Fibroblast of skin of scalp (primary cell): Measurements from ENCODE around the gene ERVH48-1.
"Not testable (repeated sequence)": the region's sequence is repeated elsewhere in the genome, so short reads cannot be mapped to it uniquely, and the experiment has no call there.

Source experiments
- DNase-seq: peaks from one replicate; pipeline ENCODE4 v3.0.0-alpha.2; 2013

The ERVH48-1 gene

GRCh38 chr21:42903817-42904216 is 21.6 kb downstream of the ERVH48-1 start:
- no peak for DNase-seq

DNA sequence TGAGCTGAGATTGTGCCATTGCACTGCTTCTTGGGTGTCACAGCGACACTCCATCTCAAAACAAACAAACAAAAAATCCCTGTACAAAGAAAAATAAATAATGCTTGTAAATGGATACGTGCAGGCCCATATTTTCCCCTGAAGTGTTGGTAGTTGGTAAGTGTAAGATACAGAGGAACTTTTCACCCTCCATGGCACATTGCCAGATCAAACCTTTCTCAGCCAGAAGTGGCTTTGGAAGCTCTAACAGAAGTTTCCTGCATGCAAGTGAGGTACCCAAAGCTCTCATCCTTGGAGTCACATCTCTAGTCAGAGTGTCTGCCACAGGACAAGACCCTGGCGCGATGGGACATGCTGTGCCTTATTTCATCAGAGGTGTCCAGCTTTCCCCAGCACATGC is 25.0 kb downstream of the ERVH48-1 start:
- no peak for DNase-seq

- DNase-seq, result peak; percentile 98
Measured at GRCh38 chr21:42892931-42893755, 32.3 kb downstream of the ERVH48-1 start, which contains the start of gene NDUFV3. Gene NDUFV3, plus strand, starts transcription at chr21:42893309. Its CDS starts 25 bp downstream, at chr21:42893334.

DNA sequence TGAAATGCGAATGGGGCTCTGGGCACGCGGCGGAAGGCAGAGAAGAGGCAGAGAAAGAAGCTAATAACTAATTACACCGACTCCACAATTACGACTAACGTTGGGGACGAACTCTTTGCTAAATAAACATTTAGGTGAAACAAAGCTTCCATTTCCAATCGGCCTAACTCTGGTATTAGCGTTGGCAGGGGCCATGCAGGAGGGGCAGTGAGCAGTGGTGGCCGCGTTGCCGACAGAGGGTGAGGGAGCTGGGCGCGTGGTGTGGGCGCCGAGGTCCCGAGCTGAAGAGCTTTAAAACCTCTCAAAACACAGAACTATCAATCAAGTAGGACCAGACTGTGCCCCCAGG is 32.9 kb downstream of the ERVH48-1 start:
- no peak for DNase-seq

DNA sequence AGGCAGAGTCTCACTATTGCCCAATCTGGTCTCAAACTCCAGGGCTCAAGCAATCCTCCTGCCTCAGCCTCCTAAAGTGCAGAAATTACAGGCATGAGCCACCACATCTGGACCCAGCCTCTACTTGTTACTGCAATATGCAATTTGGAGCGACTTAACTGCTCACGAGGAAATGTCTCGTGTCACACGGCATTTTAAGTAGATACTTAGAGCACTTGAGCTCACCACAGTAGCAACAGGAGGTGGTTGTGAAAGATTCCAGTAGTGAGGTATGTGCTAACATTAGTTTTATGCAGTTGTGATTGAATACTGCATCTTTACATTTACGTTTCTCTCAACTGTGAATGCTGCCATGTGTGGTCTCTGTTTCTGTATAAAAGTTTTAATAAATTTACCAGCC is 38.1 kb downstream of the ERVH48-1 start:
- DNase-seq, result no peak

DNA sequence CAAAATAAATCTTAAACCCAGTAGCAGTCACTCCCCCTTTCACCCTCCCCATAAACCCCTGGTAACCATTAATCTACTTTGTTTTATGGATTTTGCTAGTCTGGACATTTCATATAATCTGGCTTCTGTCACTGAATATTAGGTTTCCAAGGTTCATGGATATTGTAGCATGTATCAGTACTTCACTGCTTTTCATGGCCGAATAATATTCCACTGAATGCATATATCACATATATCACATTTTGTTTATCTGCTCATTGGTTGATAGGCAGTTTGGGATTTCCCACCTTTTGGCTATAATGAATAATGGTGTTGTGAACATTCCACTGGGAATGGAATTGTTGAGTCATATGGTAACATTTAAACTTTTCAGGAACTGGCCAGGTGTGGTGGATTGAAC is 41.5 kb downstream of the ERVH48-1 start:
- no peak for DNase-seq

DNA sequence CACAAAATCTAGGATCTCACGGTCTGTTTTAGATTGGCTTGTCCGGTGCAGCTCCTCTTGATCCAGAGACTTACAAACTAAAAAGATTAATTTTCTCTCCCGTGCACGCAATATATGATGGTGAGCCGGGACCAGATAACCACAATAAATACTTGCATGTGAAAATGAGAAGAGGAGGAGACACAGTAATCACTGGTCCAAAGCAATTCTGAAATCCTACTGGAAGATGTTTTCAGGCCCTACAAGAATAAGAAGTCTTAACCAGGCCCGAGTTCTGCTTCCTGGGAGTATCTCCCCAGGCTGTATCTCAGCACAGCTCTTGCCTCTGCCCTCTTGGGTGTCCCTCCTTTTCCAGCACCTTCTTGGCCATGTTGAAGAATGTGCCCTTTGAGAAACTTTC is 45.1 kb downstream of the ERVH48-1 start:
- DNase-seq, result no peak

GRCh38 chr21:42878993-42879787 is 46.2 kb downstream of the ERVH48-1 start, which contains the start of gene WDR4:
Gene WDR4, minus strand, starts transcription at chr21:42879539. Its CDS starts 44 bp downstream, at chr21:42879495.
- peak; percentile 97 for DNase-seq

GRCh38 chr21:42878678-42878992 is 46.8 kb downstream of the ERVH48-1 start:
- DNase-seq, result no peak

- not testable (repeated sequence) for DNase-seq
Measured at GRCh38 chr21:42875811-42876210, 49.6 kb downstream of the ERVH48-1 start.

DNA sequence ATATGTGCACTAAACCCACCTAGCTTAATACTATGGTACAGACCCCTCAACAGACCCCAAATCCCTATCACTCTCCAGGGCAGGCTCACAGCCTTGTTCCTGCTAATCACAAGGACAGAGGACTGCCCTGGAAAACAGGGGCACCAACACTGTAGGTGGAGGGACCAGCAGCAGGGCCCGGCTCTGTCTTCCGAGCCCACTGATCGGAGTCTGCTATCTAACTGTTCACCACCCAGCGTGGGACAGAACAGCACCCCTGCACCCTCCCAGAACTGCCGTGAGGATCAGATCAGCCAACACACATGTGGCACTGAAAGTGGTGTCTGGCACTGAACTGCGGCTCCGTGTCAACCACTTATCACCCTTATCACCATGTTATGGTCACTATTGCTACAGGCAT is 52.3 kb downstream of the ERVH48-1 start:
- no peak for DNase-seq

DNA sequence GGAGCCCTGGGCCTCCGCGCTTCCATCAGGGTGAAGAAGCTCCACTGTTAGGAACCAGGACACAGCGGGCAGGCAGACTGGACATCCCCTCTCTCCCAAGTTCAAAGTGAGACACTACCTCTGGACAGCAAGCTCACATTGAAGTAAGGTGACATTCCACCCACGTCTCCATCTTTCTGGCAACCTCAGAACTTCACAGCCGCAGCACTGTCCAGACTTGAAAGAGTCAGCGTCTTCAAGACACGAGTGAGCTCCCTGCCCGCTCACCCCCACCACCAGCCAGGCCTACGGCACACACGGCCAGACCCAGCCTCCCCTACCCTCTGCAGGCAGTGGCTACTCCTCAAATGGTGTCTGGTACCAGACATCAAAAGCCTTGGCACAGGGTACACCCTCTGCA is 57.2 kb downstream of the ERVH48-1 start:
- DNase-seq, result no peak
